DMS53 treated with DMSO at 0.1 percent for 48 hours (cell line): ENCODE data around the gene KIF4A.
"Not testable (repeated sequence)": the region's sequence is repeated elsewhere in the genome, so short reads cannot be mapped to it uniquely, and the experiment has no call there.

Source experiments
- DNase-seq: peaks from one replicate; lab custom pipeline; 2025; ENCODE audit not compliant: unreplicated experiment; lab: John Stamatoyannopoulos, UW

The KIF4A gene

DNA sequence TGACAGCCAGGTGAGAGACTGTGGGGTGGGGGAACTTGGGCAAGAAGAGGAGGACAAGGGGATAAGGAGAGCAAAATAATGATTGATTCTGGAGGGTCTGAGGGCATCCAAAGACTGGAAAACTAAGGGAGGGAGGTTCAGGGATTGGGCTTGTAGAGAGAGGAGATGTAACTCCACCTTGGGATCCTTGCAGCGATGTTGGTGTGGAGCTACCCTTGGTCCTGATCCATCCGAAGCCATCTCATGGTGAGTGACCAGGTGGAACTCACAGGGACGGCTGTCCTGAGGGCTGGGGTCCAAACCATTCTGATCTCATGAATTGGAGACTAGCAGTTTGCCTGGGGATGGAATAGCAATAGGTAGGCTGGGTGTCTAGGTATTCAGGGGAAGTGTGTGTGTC is 9.3 kb upstream of the KIF4A start:
- DNase-seq: no peak

DNA sequence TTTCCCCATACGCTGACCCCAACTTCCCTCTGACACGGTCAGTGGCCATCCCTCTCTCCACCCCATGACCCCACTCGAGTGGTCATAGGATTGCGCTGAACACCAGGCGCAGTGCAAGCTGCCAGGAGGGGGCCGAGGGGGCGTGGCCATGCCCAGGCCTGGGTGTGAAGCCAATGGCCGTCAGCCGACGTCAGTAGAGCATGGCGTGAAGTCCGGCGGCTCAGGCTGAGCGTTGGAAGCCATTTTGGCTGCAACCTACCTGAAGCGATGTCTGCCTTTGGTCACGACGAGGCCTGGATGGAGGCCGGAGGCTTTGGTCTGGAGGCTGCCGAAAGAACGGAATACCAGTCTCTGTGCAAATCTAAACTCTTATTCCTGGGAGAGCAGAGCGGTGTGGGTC is 8.0 kb upstream of the KIF4A start, which contains the start of gene RAB41:
Gene RAB41, plus strand, starts transcription at position 222 of the 400 bp plus-strand sequence. Its CDS starts 46 bp downstream, at position 268.
- DNase-seq: no peak

DNA sequence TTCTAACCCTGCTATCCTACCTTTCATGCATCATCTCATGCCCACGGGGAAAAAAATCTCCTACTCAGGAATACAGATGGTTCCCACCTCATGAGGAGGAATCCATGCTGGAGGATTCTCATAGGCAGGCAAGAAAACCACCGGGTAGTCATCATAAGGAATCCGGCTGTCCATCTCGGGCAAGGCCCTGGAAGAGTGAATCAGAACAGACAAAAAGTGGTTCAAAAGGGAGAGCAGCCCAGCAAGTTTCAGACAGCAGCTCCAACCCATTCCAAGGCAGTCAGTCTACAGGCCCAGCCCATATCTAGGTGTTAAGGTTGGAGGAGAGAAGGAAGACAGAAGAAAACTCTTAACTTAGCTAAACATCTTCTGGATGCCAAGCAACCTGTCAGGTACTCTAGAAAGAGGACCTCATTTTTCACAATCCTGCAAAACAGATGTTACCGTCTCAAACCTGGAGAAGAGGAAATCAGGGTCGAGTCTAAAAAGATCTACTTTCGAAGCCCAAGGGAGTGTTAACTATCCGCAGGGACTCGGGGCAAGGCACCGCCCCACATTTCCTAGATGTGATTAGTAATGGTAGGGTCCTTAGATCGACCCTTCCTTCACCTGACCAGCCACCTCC is 624 bp upstream of the KIF4A start:
- no peak for DNase-seq

- DNase-seq: no peak
Observed at GRCh38 chrX:70292788-70293187, 2.9 kb downstream of the KIF4A start.

- DNase-seq: no peak
Observed at GRCh38 chrX:70293621-70294020, 3.7 kb downstream of the KIF4A start.

- no peak for DNase-seq
Observed at GRCh38 chrX:70301716-70302115, 11.8 kb downstream of the KIF4A start.

DNA sequence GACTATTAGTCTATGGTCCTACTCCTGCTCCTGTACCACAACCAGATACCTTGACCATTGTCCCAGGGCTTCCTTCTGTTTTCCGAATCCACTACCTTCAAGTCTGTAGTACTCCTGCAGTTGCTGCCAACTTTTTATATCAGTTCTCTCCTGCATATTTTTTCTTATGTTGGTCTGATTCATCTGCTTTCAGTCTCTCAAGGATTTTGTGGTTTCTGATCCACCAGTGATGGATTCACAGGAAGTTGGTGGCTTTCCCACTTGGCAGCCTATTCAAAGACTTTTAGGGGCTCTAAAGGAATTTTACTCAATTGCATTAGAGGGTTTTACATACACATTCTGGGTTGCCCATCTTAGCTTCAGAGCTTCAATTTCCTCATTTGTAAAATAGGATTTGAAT is 23.6 kb downstream of the KIF4A start:
- no peak for DNase-seq

DNA sequence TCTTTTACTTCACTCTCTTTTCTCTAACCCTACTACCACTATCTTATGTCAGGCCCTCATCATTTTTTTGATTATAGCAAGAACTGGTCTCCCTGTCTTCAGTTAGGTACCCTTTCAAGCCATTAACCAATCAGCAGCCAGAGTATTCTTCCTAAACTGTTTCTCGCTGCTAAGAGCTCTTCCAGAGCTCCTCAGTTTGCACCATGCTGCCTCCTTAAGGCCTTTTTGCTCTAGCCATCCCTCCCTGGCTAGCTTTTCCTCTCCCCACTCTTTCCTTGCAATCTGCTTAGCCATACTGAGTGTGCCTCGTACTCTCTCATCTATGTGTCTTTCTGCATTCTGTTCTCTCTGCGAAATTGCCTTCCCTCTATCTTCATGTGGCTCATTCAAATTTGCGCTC is 32.9 kb downstream of the KIF4A start:
- DNase-seq: no peak

DNA sequence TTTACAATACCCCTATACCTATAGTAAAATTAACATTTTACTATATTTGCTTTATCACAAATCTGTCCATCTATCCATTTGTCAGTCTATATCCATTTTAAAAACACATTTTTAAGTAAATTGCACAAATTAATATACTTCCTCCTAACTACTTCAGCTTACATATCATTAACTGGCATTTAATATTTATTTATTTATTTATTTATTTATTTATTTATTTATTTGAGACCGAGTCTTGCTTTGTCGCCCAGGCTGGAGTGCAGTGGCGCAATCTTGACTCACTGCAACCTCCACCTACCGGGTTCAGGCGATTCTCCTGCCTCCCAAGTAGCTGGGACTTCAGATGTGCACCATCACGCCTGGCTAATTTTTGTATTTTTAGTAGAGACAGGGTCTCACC is 33.7 kb downstream of the KIF4A start:
- not testable (repeated sequence) for DNase-seq

- no peak for DNase-seq
Observed at GRCh38 chrX:70324326-70324725, 34.4 kb downstream of the KIF4A start.

DNA sequence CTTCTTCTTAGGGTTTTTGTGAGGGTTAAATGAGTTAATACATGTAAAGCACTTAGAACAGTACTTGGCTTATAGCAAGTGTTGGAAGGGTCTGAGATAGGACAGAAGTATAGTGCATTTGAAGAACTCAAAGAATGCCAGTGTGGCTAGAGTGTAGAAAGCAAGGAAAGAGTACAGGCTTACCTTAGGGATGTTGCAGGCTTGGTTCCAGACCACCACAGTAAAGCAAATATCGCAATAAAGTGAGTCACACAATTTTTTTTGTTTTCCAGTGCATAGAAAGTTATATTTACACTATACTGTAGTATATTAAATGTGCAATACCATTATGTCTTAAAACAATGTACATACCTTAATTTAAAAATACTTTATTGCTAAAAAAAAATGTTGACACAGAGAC is 41.3 kb downstream of the KIF4A start:
- no peak for DNase-seq

GRCh38 chrX:70332600-70332999 is 42.7 kb downstream of the KIF4A start:
- DNase-seq: no peak

- DNase-seq: no peak
Observed at GRCh38 chrX:70336767-70337166, 46.9 kb downstream of the KIF4A start.

DNA sequence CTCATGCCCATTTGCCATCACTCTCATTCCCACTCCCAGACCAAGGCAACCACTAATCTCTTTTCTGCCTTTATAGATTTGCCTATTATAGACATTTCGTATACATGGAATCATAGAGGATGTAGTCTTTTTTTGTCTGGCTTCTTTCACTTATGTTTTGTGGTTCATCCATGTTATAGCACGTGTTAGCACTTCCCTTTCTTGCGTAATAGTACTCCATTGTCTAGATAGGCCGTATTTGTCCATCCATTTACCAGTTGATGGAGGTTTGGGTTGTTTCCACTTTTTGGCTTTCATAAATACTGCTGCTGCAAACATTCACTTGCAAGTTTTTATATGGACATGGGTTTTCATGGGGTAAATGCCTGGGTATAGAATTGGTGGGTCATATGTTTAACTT is 48.4 kb downstream of the KIF4A start:
- no peak for DNase-seq

DNA sequence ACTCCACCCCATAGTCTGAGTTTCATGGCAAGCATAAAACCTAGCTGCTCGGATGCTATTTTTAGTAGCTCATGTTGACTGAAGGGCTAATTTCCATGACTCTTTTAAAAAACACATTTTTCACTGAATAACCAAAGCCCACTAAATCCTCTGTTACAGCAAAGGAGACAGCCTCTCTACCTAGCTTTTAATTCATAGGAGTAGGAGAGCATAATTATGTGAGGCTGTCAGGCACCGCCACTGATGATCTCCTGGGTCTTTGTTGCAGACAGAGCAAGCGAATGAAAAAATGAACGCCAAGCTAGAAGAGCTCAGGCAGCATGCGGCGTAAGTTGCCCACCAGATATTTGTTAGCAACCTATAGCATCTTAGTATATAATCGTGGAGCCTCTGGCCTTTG is 53.5 kb downstream of the KIF4A start:
- DNase-seq: no peak

GRCh38 chrX:70346418-70347070 is 56.6 kb downstream of the KIF4A start:
- no peak for DNase-seq

GRCh38 chrX:70348825-70349224 is 58.9 kb downstream of the KIF4A start:
- DNase-seq: not testable (repeated sequence)

DNA sequence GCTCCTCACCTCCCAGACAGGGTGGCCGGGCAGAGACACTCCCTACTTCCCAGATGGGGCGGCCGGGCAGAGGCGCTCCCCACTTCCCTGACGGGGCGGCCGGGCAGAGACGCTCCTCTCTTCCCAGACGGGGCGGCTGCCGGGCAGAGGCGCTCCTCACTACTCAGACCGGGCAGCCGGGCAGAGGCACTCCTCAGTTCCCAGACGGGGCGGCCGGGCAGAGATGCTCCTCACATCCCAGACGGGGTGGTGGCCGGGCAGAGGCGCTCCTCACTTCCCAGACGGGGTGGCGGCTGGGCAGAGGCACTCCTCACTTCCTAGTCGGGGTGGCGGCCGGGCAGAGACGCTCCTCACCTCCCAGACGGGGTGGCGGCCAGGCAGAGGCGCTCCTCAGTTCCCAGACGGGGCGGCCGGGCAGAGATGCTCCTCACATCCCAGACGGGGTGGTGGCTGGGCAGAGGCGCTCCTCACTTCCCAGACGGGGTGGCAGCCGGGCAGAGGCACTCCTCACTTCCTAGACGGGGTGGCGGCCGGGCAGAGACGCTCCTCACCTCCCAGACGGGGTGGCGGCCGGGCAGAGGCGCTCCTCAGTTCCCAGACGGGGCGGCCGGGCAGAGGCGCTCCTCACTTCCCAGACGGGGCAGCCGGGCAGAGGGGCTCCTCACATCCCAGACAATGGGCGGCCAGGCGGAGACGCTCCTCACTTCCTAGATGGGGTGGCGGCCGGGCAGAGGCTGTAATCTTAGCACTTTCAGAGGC is 59.6 kb downstream of the KIF4A start:
- not testable (repeated sequence) for DNase-seq

GRCh38 chrX:70352496-70352895 is 62.6 kb downstream of the KIF4A start:
- no peak for DNase-seq

GRCh38 chrX:70353514-70353913 is 63.6 kb downstream of the KIF4A start:
- DNase-seq: no peak

GRCh38 chrX:70354716-70355115 is 64.8 kb downstream of the KIF4A start:
- no peak for DNase-seq

DNA sequence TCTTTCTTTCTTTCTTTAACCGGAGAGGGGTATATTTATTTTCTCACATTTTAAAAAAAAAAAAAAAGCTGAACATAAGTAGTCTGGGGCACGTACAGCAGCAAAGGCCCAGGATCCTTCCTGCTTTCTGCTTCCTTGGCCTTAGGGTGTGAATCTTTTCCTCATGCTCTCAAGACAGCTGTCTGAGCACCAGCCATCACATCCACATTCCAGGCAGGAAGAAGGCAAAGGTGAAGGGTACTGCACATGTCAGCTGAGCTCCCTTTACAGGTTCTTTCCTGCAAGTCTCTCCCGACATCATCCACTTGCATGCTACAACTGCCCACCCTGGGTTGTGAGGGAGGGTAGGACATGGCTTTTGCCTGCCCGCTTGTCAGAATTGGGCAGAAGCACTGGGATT is 69.6 kb downstream of the KIF4A start:
- no peak for DNase-seq
